Kidney (tissue), 14 donors: ENCODE results near the gene ZNF581. TPM values are rescaled to one million over a fixed set of nuclear protein-coding genes. Genes with fewer than 3 reads are reported as not detected.
A peak's percentile ranks its signal among the peaks of the same experiment; 100 is the strongest.

Experiments
- DNase-seq, 5 donors: peaks; one replicate each; pipeline ENCODE4 v3.0.0-alpha.2; 2013 to 2020
- FAIRE-seq: peaks from 2 replicates; lab custom pipeline; 2012; peaks lifted over from hg19 to GRCh38; lab: Jason Lieb, UNC
- H3K27ac ChIP-seq, 2 donors: one replicate each; pipeline ENCODE4 v1.7.0; 2013; ENCODE audit warnings: low read depth in 2 of 2, low read length in 2 of 2, inconsistent platforms in 1 of 2
- H3K27me3 ChIP-seq: one replicate; pipeline ENCODE4 v1.7.1; 2013; ENCODE audit warnings: low read length, inconsistent platforms; ENCODE audit not compliant: control insufficient read depth, insufficient read depth
- H3K36me3 ChIP-seq, 3 donors: one replicate each; pipeline versions ENCODE4 v1.7.0 to v1.7.1; 2013; ENCODE audit warnings: low read length in 3 of 3, control low read depth in 1 of 3, inconsistent platforms in 1 of 3; ENCODE audit not compliant: insufficient read depth in 3 of 3, control insufficient read depth in 2 of 3
- H3K4me1 ChIP-seq, 3 donors: one replicate each; pipeline versions ENCODE4 v1.7.0 to v1.7.1; 2013; ENCODE audit warnings: low read length in 3 of 3, inconsistent platforms in 1 of 3, low read depth in 1 of 3; ENCODE audit not compliant: control insufficient read depth in 2 of 3, insufficient read depth in 2 of 3
- H3K4me3 ChIP-seq, 3 donors: one replicate each; pipeline versions ENCODE4 v1.7.0 to v1.8.1; 2013; ENCODE audit warnings: low read length in 3 of 3, control low read depth in 1 of 3, inconsistent platforms in 1 of 3
- H3K9ac ChIP-seq, 3 donors: one replicate each; pipeline versions ENCODE4 v1.7.0 to v1.7.1; 2013; ENCODE audit warnings: low read length in 3 of 3, control low read depth in 1 of 3, inconsistent platforms in 1 of 3
- H3K9me3 ChIP-seq, 3 donors: one replicate each; pipeline versions ENCODE4 v1.7.0 to v1.7.1; 2013; ENCODE audit warnings: low read length in 3 of 3, control low read depth in 1 of 3, inconsistent platforms in 1 of 3; ENCODE audit not compliant: control insufficient read depth in 2 of 3, insufficient read depth in 1 of 3
- CTCF ChIP-seq: IDR thresholded peaks from 3 replicates; pipeline ENCODE4 v1.5.1; 2012; ENCODE audit warnings: mild to moderate bottlenecking, moderate library complexity, borderline replicate concordance; ENCODE audit not compliant: insufficient read depth; ENCODE audit errors: extremely low read depth
- intact Hi-C: fragments of 100-400 bp; cut with DNase I; formaldehyde crosslinking; loops from one replicate; pipeline ENCODE4 v1.11.1; 2022
- polyA plus RNA-seq: library from polyadenylated mRNA; stranded (reverse); fragments of 350-450 nt; fragmentation: Illumina TruSeq; extraction: RNeasy Lipid Tissue Mini Kit (QIAGEN cat#74804); gene quantifications from one replicate; pipeline ENCODE4 v1.2.3, GENCODE V29; 2014; ENCODE audit warnings: low read depth, low replicate concordance; ENCODE audit not compliant: insufficient read depth
- total RNA-seq: library from RNA; stranded (reverse); fragmentation: NEBNext Ultra II Directional; extraction: Animal tissue kit (Norgen Biotek cat#: 25700); gene quantifications from one replicate; pipeline ENCODE4 v1.2.1, GENCODE V29; 2021
- donor health status: control.
- donor health status: control.
- donor health status: control.
- donor health status: control.
- donor health status: control.
- donor health status: DM: yes; HTN: yes; CAD: no.
- donor health status: Normal renal cell carcinoma (clear cell type).

Gene ZNF581
- total and polyA plus RNA-seq, 2 donors from 2014 or later = 22.0 to 23.6 TPM

GRCh38 chr19:55637534-55637933, 5.9 kb upstream of the ZNF581 start:
- TF ChIP-seq CTCF = no peak
- peak in 2 of 5 donors; percentile 45 to 79 for DNase-seq
- intact Hi-C loops = no loop called here

GRCh38 chr19:55638864-55639359, 4.5 kb upstream of the ZNF581 start:
- FAIRE-seq = no peak
- Histone ChIP-seq H3K9ac (peak overlapping the region in 1 of 3 donors; percentile 19), H3K9me3 (no peaks in the 10 kb centered on the region), H3K4me1 (peaks cover 3 to 44% (median 11%) of the 10 kb centered on the region in 3 donors), H3K27ac (no peak overlapping the region), H3K27me3 (no peaks in the 10 kb centered on the region), H3K4me3 (no peak overlapping the region), H3K36me3 (no peaks in the 10 kb centered on the region)
- DNase-seq = peak in 3 of 5 donors; percentile 45 to 62 (median 46)
- intact Hi-C loops = no loop called here
- peak; percentile 6 for TF ChIP-seq CTCF

More at GRCh38 chr19:55637534-55637933, 5.9 kb upstream of the ZNF581 start:
- H3K36me3 ChIP-seq = no peaks in the 10 kb centered on the region
- no peaks in the 10 kb centered on the region for H3K27me3 ChIP-seq
- H3K9ac ChIP-seq = no peak overlapping the region
- H3K9me3 ChIP-seq = no peaks in the 10 kb centered on the region
- FAIRE-seq = no peak
- peaks cover 3 to 35% (median 7%) of the 10 kb centered on the region in 3 donors for H3K4me1 ChIP-seq
- no peak overlapping the region for H3K27ac ChIP-seq
- H3K4me3 ChIP-seq = no peak overlapping the region

- intact Hi-C loops = no loop called here
- Histone ChIP-seq H3K36me3 (no peaks in the 10 kb centered on the region), H3K4me3 (peak overlapping the region; percentile 49 to 79 (median 60)), H3K9me3 (no peaks in the 10 kb centered on the region), H3K4me1 (peaks cover 3 to 50% (median 11%) of the 10 kb centered on the region in 3 donors), H3K27ac (peak overlapping the region; percentile 77 to 89), H3K27me3 (no peaks in the 10 kb centered on the region), H3K9ac (peak overlapping the region; percentile 17 to 55 (median 30))
- DNase-seq = peak; percentile 75 to 93 (median 85)
- peak; percentile 52 for TF ChIP-seq CTCF
- no peak for FAIRE-seq
These were observed 3.3 kb upstream of the ZNF581 start for GRCh38 chr19:55640043-55640576.
